ENCODE results near the gene CUBN. TPM values are rescaled to one million over a fixed set of nuclear protein-coding genes. Genes with fewer than 3 reads are reported as not detected.

Gene CUBN
- total RNA-seq, 1 experiment from 2014 or later, result 4.6 TPM

- no peak overlapping the region for H3K27ac Mint-ChIP-seq (ENCODE audit: unreplicated experiment)
- H3K36me3 Mint-ChIP-seq (ENCODE audit: insufficient read depth, unreplicated experiment), result no peaks in the 10 kb centered on the region
- peaks cover 18% of the 10 kb centered on the region for H3K27me3 Mint-ChIP-seq (ENCODE audit: insufficient read depth, unreplicated experiment)
- POLR2A ChIA-PET, result no interaction called here
- H3K27me3 ChIP-seq (replicated peaks; ENCODE audit: control insufficient read depth, insufficient read depth, low read length), result no peaks in the 10 kb centered on the region; the same call in 1 of the 2 replicates
- no peak overlapping the region for H3K4me3 ChIP-seq (ENCODE audit: low read depth, low read length)
- TF ChIP-seq CTCF (IDR thresholded peaks at IDR 0.05; ENCODE audit: insufficient read depth in 1 of 2, low read depth in 1 of 2, low read length in 1 of 2, severe bottlenecking in 1 of 2, unreplicated experiment in 1 of 2), result no peak
- no peak overlapping the region for H3K4me3 Mint-ChIP-seq (ENCODE audit: unreplicated experiment)
- no peaks in the 10 kb centered on the region for H3K4me1 ChIP-seq
- CTCF ChIA-PET, result no interaction called here
- no peaks in the 10 kb centered on the region for H3K36me3 ChIP-seq (ENCODE audit: control insufficient read depth, insufficient read depth, low read length)
- no peak for DNase-seq
- no TSS peak for BruUV-seq (replicated peaks)
- H3K9me3 Mint-ChIP-seq (ENCODE audit: unreplicated experiment), result no peaks in the 10 kb centered on the region
- H3K9me3 ChIP-seq, result no peaks in the 10 kb centered on the region
- H3K4me1 Mint-ChIP-seq (ENCODE audit: low read depth, unreplicated experiment), result no peaks in the 10 kb centered on the region
- intact Hi-C loops (cut with micrococcal nuclease; ENCODE audit: unreplicated experiment), result no loop called here
These were observed 282.0 kb downstream of the CUBN start for GRCh38 chr10:16847644-16848043.

GRCh38 chr10:16845248-16845647 lies 284.4 kb downstream of the CUBN start:
- Histone ChIP-seq H3K9me3 (no peaks in the 10 kb centered on the region), H3K4me3 (ENCODE audit: low read depth, low read length) (no peak overlapping the region), H3K36me3 (ENCODE audit: control insufficient read depth, insufficient read depth, low read length) (no peaks in the 10 kb centered on the region), H3K27me3 (replicated peaks; ENCODE audit: control insufficient read depth, insufficient read depth, low read length) (no peaks in the 10 kb centered on the region; the same call in 1 of the 2 replicates), H3K4me1 (no peaks in the 10 kb centered on the region)
- TF ChIP-seq CTCF (IDR thresholded peaks at IDR 0.05; ENCODE audit: insufficient read depth in 1 of 2, low read depth in 1 of 2, low read length in 1 of 2, severe bottlenecking in 1 of 2, unreplicated experiment in 1 of 2), result no peak
- no peaks in the 10 kb centered on the region for H3K4me1 Mint-ChIP-seq (ENCODE audit: low read depth, unreplicated experiment)
- H3K27me3 Mint-ChIP-seq (ENCODE audit: insufficient read depth, unreplicated experiment), result peaks cover 20% of the 10 kb centered on the region
- no TSS peak for BruUV-seq (replicated peaks)
- no peak overlapping the region for H3K27ac Mint-ChIP-seq (ENCODE audit: unreplicated experiment)
- H3K4me3 Mint-ChIP-seq (ENCODE audit: unreplicated experiment), result no peak overlapping the region
- intact Hi-C loops (cut with micrococcal nuclease; ENCODE audit: unreplicated experiment), result no loop called here
- no peak for DNase-seq
- no peaks in the 10 kb centered on the region for H3K9me3 Mint-ChIP-seq (ENCODE audit: unreplicated experiment)
- POLR2A ChIA-PET, result no interaction called here
- H3K36me3 Mint-ChIP-seq (ENCODE audit: insufficient read depth, unreplicated experiment), result no peaks in the 10 kb centered on the region
- CTCF ChIA-PET, result no interaction called here

GRCh38 chr10:16843252-16843870 lies 286.2 kb downstream of the CUBN start:
- no peaks in the 10 kb centered on the region; the same call in 1 of the 2 replicates for H3K27me3 ChIP-seq (replicated peaks; ENCODE audit: control insufficient read depth, insufficient read depth, low read length)
- no peak overlapping the region for H3K4me3 Mint-ChIP-seq (ENCODE audit: unreplicated experiment)
- peak in 1 of 2 experiments; percentile 69 for DNase-seq
- peaks cover 9% of the 10 kb centered on the region for H3K27me3 Mint-ChIP-seq (ENCODE audit: insufficient read depth, unreplicated experiment)
- intact Hi-C loops (cut with micrococcal nuclease; ENCODE audit: unreplicated experiment), result loop anchor here (1.0 to 5.0 kb wide), 4 partner anchors 15 to 589 kb away; no protein-coding TSS in a partner anchor
- H3K4me1 Mint-ChIP-seq (ENCODE audit: low read depth, unreplicated experiment), result no peaks in the 10 kb centered on the region
- no peaks in the 10 kb centered on the region for H3K9me3 Mint-ChIP-seq (ENCODE audit: unreplicated experiment)
- peak; percentile 58 to 81 for TF ChIP-seq CTCF (IDR thresholded peaks at IDR 0.05; ENCODE audit: insufficient read depth in 1 of 2, low read depth in 1 of 2, low read length in 1 of 2, severe bottlenecking in 1 of 2, unreplicated experiment in 1 of 2)
- CTCF ChIA-PET, result interaction anchor here (1.0 kb wide), 1 partner anchor 39 kb away, joined by 4 read pairs; no protein-coding TSS in a partner anchor
- no peak overlapping the region for H3K4me3 ChIP-seq (ENCODE audit: low read depth, low read length)
- BruUV-seq (replicated peaks), result no TSS peak
- H3K4me1 ChIP-seq, result no peaks in the 10 kb centered on the region
- no peaks in the 10 kb centered on the region for H3K9me3 ChIP-seq
- no peaks in the 10 kb centered on the region for H3K36me3 Mint-ChIP-seq (ENCODE audit: insufficient read depth, unreplicated experiment)
- POLR2A ChIA-PET, result no interaction called here
- H3K36me3 ChIP-seq (ENCODE audit: control insufficient read depth, insufficient read depth, low read length), result no peaks in the 10 kb centered on the region
- no peak overlapping the region for H3K27ac Mint-ChIP-seq (ENCODE audit: unreplicated experiment)

Data from Caco-2 (cell line).